ENCODE data around the gene DBNL.

Gene DBNL

DNA sequence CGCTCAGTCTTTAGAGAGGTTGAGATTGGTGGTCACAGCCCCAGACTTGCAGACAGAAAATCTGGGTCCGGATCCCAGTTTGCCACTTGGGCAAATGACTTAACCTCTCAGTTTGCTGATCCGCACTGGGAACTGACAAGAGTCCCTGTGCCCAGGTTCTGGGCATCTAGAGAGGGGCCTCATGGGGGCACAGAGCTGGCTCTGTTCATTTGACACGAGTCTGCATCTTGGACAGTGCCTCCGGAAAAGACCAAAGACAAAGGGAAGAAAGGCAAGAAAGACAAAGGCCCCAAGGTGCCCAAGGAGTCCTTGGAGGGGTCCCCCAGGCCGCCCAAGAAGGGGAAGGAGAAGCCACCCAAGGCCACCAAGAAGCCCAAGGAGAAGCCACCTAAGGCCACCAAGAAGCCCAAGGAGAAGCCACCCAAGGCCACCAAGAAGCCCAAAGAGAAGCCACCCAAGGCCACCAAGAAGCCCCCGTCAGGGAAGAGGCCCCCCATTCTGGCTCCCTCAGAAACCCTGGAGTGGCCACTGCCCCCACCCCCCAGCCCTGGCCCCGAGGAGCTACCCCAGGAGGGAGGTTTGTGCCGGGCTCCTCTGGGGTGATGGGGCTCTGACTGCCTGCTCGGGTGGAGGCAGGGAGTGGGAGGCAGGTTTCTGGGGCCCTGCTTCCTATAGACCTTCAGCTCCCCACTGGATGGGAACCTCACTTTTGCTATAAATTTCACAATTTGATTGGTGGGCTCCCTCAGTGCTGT lies 62.0 kb downstream of the DBNL start:
- ChIA-PET POLR2A (interaction anchor here (1.2 to 1.3 kb wide), 2 partner anchors 17 to 62 kb away, joined by 3 to 7 read pairs; partner anchors contain the start of genes DBNL and POLD2), CTCF (no interaction called here)
- TF ChIP-seq CTBP1 (IDR thresholded peaks at IDR 0.05; ENCODE audit: borderline replicate concordance) (no peak), FOXK2 (IDR thresholded peaks at IDR 0.05) (no peak), ELF4 (IDR thresholded peaks at IDR 0.05) (no peak), PKNOX1 (IDR thresholded peaks at IDR 0.05) (no peak)

GRCh38 chr7:44107116-44107960 lies 62.8 kb downstream of the DBNL start:
- no peak for DNase-seq (ENCODE audit: extremely low spot score)
- TF ChIP-seq LEF1 (IDR thresholded peaks at IDR 0.05; ENCODE audit: borderline replicate concordance) (no peak), ARNT (IDR thresholded peaks at IDR 0.05) (no peak), PKNOX1 (IDR thresholded peaks at IDR 0.05) (no peak), SP1 (IDR thresholded peaks at IDR 0.05) (no peak), HDGF (IDR thresholded peaks at IDR 0.05; ENCODE audit: borderline replicate concordance) (no peak), TARDBP (IDR thresholded peaks at IDR 0.05) (no peak)
- CTCF ChIA-PET = no interaction called here
- POLR2A ChIA-PET = interaction anchor here (1.3 kb wide), 1 partner anchor 16 kb away, joined by 7 read pairs; the partner anchor contains the start of gene POLD2

More for the DNA sequence above, 62.0 kb downstream of the DBNL start:
- no peak for DNase-seq (ENCODE audit: extremely low spot score)

GRCh38 chr7:44107961-44108767 lies 63.7 kb downstream of the DBNL start:
- POLR2A ChIA-PET = no interaction called here
- DNase-seq (ENCODE audit: extremely low spot score) = no peak
- TF ChIP-seq FOXA1 (IDR thresholded peaks at IDR 0.05) (no peak), ARNT (IDR thresholded peaks at IDR 0.05) (no peak), ELF4 (IDR thresholded peaks at IDR 0.05) (no peak), PKNOX1 (IDR thresholded peaks at IDR 0.05) (no peak), NFRKB (IDR thresholded peaks at IDR 0.05) (no peak), L3MBTL2 (conservative IDR thresholded peaks at IDR 0.05) (no peak), ZNF384 (IDR thresholded peaks at IDR 0.05) (no peak), HDGF (IDR thresholded peaks at IDR 0.05; ENCODE audit: borderline replicate concordance) (no peak), FOXK2 (IDR thresholded peaks at IDR 0.05) (no peak), CTBP1 (IDR thresholded peaks at IDR 0.05; ENCODE audit: borderline replicate concordance) (no peak), TARDBP (IDR thresholded peaks at IDR 0.05) (no peak), FOXM1 (IDR thresholded peaks at IDR 0.05; ENCODE audit: borderline replicate concordance) (no peak), SUZ12 (IDR thresholded peaks at IDR 0.05) (no peak), SP1 (IDR thresholded peaks at IDR 0.05) (no peak), BHLHE40 (IDR thresholded peaks at IDR 0.05; ENCODE audit: borderline replicate concordance) (no peak)
- CTCF ChIA-PET = no interaction called here

DNA sequence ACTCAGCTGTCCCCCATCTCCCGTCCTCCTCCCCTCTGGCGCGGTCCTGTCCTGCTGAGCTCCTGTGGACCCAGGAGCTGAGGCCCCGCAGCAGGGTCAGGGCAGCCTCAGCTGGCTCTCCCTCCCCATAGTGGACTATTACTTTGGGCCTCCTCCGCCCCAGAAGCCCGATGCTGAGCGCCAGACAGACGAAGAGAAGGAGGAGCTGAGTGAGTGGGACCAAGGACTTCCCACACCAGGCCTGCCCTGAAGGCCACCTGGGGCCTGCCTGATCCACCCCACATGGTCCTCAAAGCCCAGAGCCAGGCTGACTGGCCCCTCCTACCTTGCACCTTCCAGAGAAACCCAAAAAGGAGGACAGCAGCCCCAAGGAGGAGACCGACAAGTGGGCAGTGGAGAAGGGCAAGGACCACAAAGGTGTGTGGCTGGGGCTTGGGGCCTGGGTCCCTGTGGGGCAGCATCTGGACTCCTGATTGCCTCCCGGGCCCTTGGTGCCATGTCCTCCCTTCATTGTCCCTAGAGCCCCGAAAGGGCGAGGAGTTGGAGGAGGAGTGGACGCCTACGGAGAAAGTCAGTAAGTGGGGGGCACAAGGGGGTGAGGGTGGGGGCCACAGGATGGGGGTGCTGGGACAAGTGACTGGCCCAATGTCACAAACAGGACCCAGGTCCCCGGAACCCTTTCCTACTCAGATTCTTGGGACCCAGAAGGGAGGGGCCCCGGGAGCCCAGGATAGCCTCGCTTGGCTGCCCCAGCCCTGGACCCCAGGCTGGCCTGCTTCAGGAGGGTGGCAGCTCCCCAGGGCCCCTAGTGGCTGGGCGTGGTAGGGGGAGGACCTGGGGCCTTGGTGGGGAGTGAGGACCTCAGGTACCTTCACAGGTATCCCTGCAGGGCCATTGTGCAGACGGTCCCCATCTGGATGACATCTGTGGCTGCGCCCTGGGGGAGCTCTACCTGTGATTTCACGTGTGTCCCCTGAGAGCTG lies 64.6 kb downstream of the DBNL start:
- TF ChIP-seq ZNF384 (IDR thresholded peaks at IDR 0.05) (no peak), FOXA1 (IDR thresholded peaks at IDR 0.05) (no peak), BHLHE40 (IDR thresholded peaks at IDR 0.05; ENCODE audit: borderline replicate concordance) (no peak), HDGF (IDR thresholded peaks at IDR 0.05; ENCODE audit: borderline replicate concordance) (no peak), FOXK2 (IDR thresholded peaks at IDR 0.05) (no peak), ELF4 (IDR thresholded peaks at IDR 0.05) (no peak), FOXM1 (IDR thresholded peaks at IDR 0.05; ENCODE audit: borderline replicate concordance) (no peak), NFRKB (IDR thresholded peaks at IDR 0.05) (no peak), PKNOX1 (IDR thresholded peaks at IDR 0.05) (no peak), SP1 (IDR thresholded peaks at IDR 0.05) (no peak), TARDBP (IDR thresholded peaks at IDR 0.05) (no peak)
- DNase-seq (ENCODE audit: extremely low spot score) = no peak
- ChIA-PET POLR2A (interaction anchor here (1.0 to 4.7 kb wide), 2 partner anchors 11 to 14 kb away, joined by 3 to 24 read pairs; partner anchors contain the start of gene POLD2), CTCF (no interaction called here)

All from HEK293T (cell line).